Ovary (tissue), 9 donors: ENCODE results near the gene FAM171A1. TPM values are rescaled to one million over a fixed set of nuclear protein-coding genes. Genes with fewer than 3 reads are reported as not detected.
"Not testable (repeated sequence)": the region's sequence is repeated elsewhere in the genome, so short reads cannot be mapped to it uniquely, and the experiment has no call there.

Experiments used
- DNase-seq, 5 donors: peaks; one replicate each; pipeline ENCODE4 v3.0.0-alpha.2; 2019 to 2020
- H3K27ac ChIP-seq, 2 donors: fragments of 200-600 bp; one replicate each; pipeline versions ENCODE4 v1.5.1 to v1.8.0; 2019 to 2022
- H3K27me3 ChIP-seq: fragments of 200-600 bp; one replicate; pipeline ENCODE4 v1.8.0; 2022
- H3K36me3 ChIP-seq: fragments of 200-600 bp; sonication (generic); one replicate; pipeline ENCODE4 v1.5.1; 2019
- H3K4me1 ChIP-seq: one replicate; pipeline ENCODE4 v1.8.1; 2013; ENCODE audit warnings: mild to moderate bottlenecking, moderate library complexity; ENCODE audit not compliant: insufficient read depth
- H3K4me3 ChIP-seq: fragments of 200-600 bp; sonication (generic); one replicate; pipeline ENCODE4 v1.5.1; 2017
- H3K9me3 ChIP-seq, 2 donors: fragments of 200-600 bp in 1 of 2; sonication (generic) in 1 of 2; one replicate each; pipeline versions ENCODE4 v1.5.1 to v1.8.1; 2013 to 2019; ENCODE audit warnings: mild to moderate bottlenecking in 1 of 2, moderate library complexity in 1 of 2
- EP300 ChIP-seq: sonication (generic); formaldehyde crosslinking; IDR thresholded peaks from one replicate; pipeline ENCODE4 v1.6.1; 2017; ENCODE audit warnings: antibody characterized with exemption
- POLR2A ChIP-seq: fragments of 450-650 bp; IDR thresholded peaks from one replicate; pipeline ENCODE4 v1.6.1; 2017; ENCODE audit warnings: antibody characterized with exemption, mild to moderate bottlenecking, moderate library complexity
- WGBS, 3 donors: extraction: QIAGEN DNeasy Blood & Tissue Kit in 1 of 3; methylation state at CpG; one replicate each; pipeline versions ENCODE4 v1.1.5 to v1.1.7; 2013 to 2017; 5-methylcytosine and 5-hydroxymethylcytosine counted together
- intact Hi-C, 4 donors: fragments of 100-400 bp; cut with DNase I; formaldehyde crosslinking; loops; one replicate each; pipeline versions ENCODE4 v1.11.0 to v1.15.1; 2022 to 2023
- polyA plus RNA-seq, 2 donors: library from polyadenylated mRNA; stranded (reverse); fragments of 200-250 nt in 1 of 2; fragments of 350-450 nt in 1 of 2; fragmentation: Illumina TruSeq in 1 of 2; extraction: RNeasy Lipid Tissue Mini Kit (QIAGEN cat#74804) in 1 of 2; gene quantifications; one replicate each; pipeline ENCODE4 v1.2.3, GENCODE V29; 2013 to 2014
- total RNA-seq, 7 donors: library from RNA; depleted of rRNA in 2 of 7; stranded (reverse); fragments of >200 nt in 2 of 7; fragmentation: NEBNext Ultra II Directional in 3 of 7; extraction: Animal tissue kit (Norgen Biotek cat#: 25700) in 3 of 7; gene quantifications; one replicate each; pipeline versions ENCODE4 v1.1.0 to v1.2.4, GENCODE V29; 2016 to 2023
- TF ChIP-seq, protein P1 (sequence below), 3 donors: fragments of 450-650 bp in 2 of 3; fragments of 200-600 bp in 1 of 3; IDR thresholded peaks; one replicate each; pipeline versions ENCODE4 v1.5.1 to v1.8.0; 2016 to 2022; ENCODE audit warnings: antibody characterized with exemption in 3 of 3, mild to moderate bottlenecking in 1 of 3
- donor health status: DM: no; HTN: no; CAD: no; lungs with moderate emphysema.
- donor health status: DM: no; HTN: no; CAD: no.
- donor health status: Bipolar disorder and iron deficiency.
- donor health status: DM: yes; HTN: yes; CAD: no.
- donor health status: DM: no; HTN: no; CAD: no.
- donor health status: DM: yes; HTN: yes; CAD: no.

Gene FAM171A1
- total and polyA plus RNA-seq, 9 donors: 9.1 to 29.1 (median 23.7) TPM

DNA sequence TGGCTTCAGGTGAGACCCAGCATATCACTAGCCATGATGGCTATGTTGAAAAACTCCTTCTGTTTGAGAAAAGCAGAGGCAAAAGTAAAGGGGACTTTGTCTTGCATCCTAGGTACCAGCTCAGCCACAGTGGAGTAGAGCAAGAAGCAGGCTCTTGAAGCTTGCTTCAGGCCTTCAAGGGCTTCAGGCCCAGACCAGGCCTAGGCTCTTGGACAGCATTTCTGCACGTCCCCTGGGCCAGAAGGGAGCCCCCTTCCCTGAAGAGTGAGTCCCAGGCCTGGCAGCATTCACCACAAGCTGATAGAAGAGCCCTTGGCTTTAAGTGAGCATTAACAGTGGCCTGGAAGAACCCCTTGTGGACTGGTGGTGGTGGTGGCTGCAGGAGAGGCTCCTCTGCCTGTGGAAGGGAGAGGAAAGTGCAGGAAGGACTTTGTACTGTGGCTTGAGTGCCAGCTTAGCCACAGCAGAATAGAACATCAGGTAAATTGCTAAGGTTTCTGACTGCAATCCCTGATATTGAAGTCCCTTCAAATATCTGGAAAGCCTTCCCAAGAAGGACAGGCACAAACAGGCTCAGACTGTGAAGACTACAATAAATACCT, 28.1 kb upstream of the FAM171A1 start:
- no peaks in the 10 kb centered on the region for H3K9me3 ChIP-seq
- 50 to 77% (median 56%) methylated on average over 1 of the region's 1 CpG for WGBS, 3 donors
- intact Hi-C loops: no loop called here
- H3K27ac ChIP-seq: no peak overlapping the region
- TF ChIP-seq EP300 (no peak), POLR2A (no peak)
- TF ChIP-seq, protein P1, sequence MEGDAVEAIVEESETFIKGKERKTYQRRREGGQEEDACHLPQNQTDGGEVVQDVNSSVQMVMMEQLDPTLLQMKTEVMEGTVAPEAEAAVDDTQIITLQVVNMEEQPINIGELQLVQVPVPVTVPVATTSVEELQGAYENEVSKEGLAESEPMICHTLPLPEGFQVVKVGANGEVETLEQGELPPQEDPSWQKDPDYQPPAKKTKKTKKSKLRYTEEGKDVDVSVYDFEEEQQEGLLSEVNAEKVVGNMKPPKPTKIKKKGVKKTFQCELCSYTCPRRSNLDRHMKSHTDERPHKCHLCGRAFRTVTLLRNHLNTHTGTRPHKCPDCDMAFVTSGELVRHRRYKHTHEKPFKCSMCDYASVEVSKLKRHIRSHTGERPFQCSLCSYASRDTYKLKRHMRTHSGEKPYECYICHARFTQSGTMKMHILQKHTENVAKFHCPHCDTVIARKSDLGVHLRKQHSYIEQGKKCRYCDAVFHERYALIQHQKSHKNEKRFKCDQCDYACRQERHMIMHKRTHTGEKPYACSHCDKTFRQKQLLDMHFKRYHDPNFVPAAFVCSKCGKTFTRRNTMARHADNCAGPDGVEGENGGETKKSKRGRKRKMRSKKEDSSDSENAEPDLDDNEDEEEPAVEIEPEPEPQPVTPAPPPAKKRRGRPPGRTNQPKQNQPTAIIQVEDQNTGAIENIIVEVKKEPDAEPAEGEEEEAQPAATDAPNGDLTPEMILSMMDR (IDR thresholded peaks at IDR 0.05): no peak
- no peaks in the 10 kb centered on the region for H3K36me3 ChIP-seq
- H3K27me3 ChIP-seq: no peaks in the 10 kb centered on the region
- DNase-seq: no peak
- no peaks in the 10 kb centered on the region for H3K4me1 ChIP-seq
- no peak overlapping the region for H3K4me3 ChIP-seq

DNA sequence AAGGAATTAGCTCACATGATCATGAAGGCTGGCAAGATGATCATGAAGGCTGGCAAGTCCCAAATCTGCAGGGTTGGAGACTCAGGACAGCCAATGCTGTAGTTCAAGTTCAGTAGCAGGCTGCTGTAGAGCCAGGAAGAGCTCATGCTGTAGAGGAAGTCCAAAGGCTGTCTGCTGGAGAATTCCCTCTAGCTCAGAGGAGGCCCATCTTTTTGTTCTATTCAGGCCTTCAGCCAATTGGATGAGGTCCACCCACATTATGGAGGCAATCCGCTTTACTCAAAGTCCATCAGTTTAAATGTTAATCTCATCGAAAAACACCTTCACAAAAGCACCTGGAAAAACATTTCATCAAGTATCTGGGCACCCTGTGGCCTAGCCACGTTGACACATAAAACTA, 24.8 kb upstream of the FAM171A1 start:
- WGBS, 3 donors: 82 to 90% (median 87%) methylated on average over 3 of the region's 3 CpGs
- no peaks in the 10 kb centered on the region for H3K4me1 ChIP-seq
- H3K9me3 ChIP-seq: no peaks in the 10 kb centered on the region
- no peak overlapping the region for H3K4me3 ChIP-seq
- TF ChIP-seq, protein P1 (IDR thresholded peaks at IDR 0.05): no peak
- no peak for TF ChIP-seq EP300
- no peak for TF ChIP-seq POLR2A
- no peaks in the 10 kb centered on the region for H3K27me3 ChIP-seq
- DNase-seq: no peak
- no peak overlapping the region for H3K27ac ChIP-seq
- intact Hi-C loops: no loop called here
- no peaks in the 10 kb centered on the region for H3K36me3 ChIP-seq

DNA sequence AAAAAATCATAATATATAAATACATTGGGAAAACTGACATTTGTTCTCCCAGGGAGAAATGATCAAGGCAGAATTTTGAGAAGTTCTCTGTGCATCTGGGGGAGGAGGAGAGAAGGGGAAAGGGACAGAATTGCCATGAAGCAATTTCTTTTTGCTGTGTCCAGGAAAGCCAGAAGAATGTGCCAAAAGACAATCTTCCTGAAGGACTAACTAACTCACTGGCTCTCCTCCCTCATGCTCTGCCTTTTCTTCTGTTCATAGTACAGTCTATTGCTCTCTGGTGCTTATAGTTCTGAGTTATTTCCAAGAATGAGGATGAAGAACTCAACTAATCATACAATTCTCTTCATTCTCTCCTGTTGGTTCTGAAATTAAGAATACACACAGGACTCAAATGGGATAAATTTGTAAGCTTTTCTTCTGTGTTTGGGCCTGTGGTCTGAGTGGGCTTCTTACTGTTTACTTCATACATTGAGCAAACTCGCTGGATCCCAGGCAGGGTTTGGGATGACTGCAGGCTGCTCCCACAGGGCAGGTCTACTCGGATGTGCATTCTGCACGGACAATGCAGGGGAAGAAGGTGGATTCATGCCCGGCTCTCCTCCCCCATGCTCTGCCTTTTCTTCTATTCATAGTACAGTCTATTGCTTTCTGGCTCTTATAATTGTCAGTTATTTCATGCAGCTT, 22.2 kb upstream of the FAM171A1 start:
- no peaks in the 10 kb centered on the region for H3K9me3 ChIP-seq
- H3K4me3 ChIP-seq: no peak overlapping the region
- H3K27me3 ChIP-seq: no peaks in the 10 kb centered on the region
- no peak overlapping the region for H3K27ac ChIP-seq
- WGBS, 3 donors: 44 to 57% (median 53%) methylated on average over 4 of the region's 4 CpGs
- H3K36me3 ChIP-seq: no peaks in the 10 kb centered on the region
- TF ChIP-seq EP300: no peak
- H3K4me1 ChIP-seq: no peaks in the 10 kb centered on the region
- intact Hi-C loops: no loop called here
- no peak for DNase-seq

- 83 to 91% (median 86%) methylated on average over 5 of the region's 5 CpGs for WGBS, 3 donors
- intact Hi-C loops: no loop called here
Observed at GRCh38 chr10:15391491-15391890, 20.4 kb upstream of the FAM171A1 start.

DNA sequence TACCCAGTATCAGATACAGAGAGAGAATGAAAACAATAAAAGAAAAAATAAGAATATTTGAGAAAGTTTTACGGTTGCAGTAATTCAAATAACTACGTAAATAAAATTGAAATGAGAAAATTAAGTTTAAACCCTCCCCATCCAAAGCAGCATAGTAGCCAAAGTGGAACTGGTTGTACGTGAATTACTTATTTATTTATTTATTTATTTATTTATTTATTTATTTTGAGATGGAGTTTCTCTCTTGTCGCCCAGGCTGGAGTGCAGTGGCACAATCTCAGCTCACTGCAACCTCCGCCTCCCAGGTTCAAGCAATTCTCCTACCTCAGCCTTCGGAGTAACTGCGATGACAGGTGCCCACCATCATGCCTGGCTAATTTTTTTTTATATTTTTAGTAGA, 17.1 kb upstream of the FAM171A1 start:
- H3K4me3 ChIP-seq, H3K9me3 ChIP-seq, H3K4me1 ChIP-seq, intact Hi-C loops, H3K36me3 ChIP-seq, DNase-seq, H3K27me3 ChIP-seq, H3K27ac ChIP-seq: not testable (repeated sequence)
- 91 to 93% (median 91%) methylated on average over 7 of the region's 7 CpGs for WGBS, 3 donors

More at GRCh38 chr10:15391491-15391890, 20.4 kb upstream of the FAM171A1 start:
- Histone ChIP-seq H3K36me3 (no peaks in the 10 kb centered on the region), H3K4me3 (no peak overlapping the region), H3K27ac (no peak overlapping the region), H3K9me3 (no peaks in the 10 kb centered on the region), H3K27me3 (no peaks in the 10 kb centered on the region), H3K4me1 (no peaks in the 10 kb centered on the region)
- TF ChIP-seq EP300: no peak
- no peak for TF ChIP-seq POLR2A
- TF ChIP-seq, protein P1 (IDR thresholded peaks at IDR 0.05): no peak
- no peak for DNase-seq
